ENCODE measurements around the gene USP2. TPM values are rescaled to one million over a fixed set of nuclear protein-coding genes. Genes with fewer than 3 reads are reported as not detected.

The USP2 gene
- total and polyA plus RNA-seq, 2 of the 4 experiments (the other 2 are of a cell fraction), result 0.18 to 0.79 TPM

- Histone ChIP-seq H3K79me1 (ENCODE audit: low read depth in 1 of 2, low read length in 2 of 2) (peaks cover 3 to 13% of the 10 kb centered on the region in 2 experiments; a peak in 2 of 4 replicates), H2BK20ac (ENCODE audit: low read depth, low read length) (no peak overlapping the region), H3K9me3 (ENCODE audit: control insufficient read depth, insufficient read depth, low read length) (no peaks in the 10 kb centered on the region), H3K36me3 (ENCODE audit: control insufficient read depth, insufficient read depth, low read length) (no peaks in the 10 kb centered on the region), H3K4me3 (ENCODE audit: insufficient read depth, low read depth, low read length) (no peak overlapping the region), H3K18ac (ENCODE audit: low read depth, low read length) (no peak overlapping the region), H3K9ac (ENCODE audit: low read depth, low read length) (no peak overlapping the region), H4K5ac (ENCODE audit: low read depth, low read length) (no peak overlapping the region), H2BK120ac (ENCODE audit: low read depth, low read length) (no peak overlapping the region), H3K27me3 (ENCODE audit: control insufficient read depth, insufficient read depth, low read length) (no peaks in the 10 kb centered on the region), H4K91ac (ENCODE audit: insufficient read depth, low read depth, low read length) (no peak overlapping the region), H3K27ac (ENCODE audit: insufficient read depth, low read length) (no peak overlapping the region), H4K20me1 (ENCODE audit: insufficient read depth, low read length) (peaks cover 11% of the 10 kb centered on the region), H2AFZ (replicated peaks; ENCODE audit: low read length, poor library complexity) (no peak overlapping the region), H3K4me1 (ENCODE audit: control insufficient read depth, insufficient read depth, low read length) (no peaks in the 10 kb centered on the region; the same call in 1 of the 2 replicates), H3K4me2 (ENCODE audit: low read depth, low read length) (no peak overlapping the region), H3K9me1 (ENCODE audit: insufficient read depth, low read length) (no peaks in the 10 kb centered on the region; the same call in 1 of the 2 replicates), H2AK9ac (replicated peaks; ENCODE audit: low read depth, low read length, poor library complexity) (no peak overlapping the region), H3K23ac (ENCODE audit: low read depth, low read length) (no peak overlapping the region), H3K4ac (ENCODE audit: low read depth, low read length) (no peak overlapping the region), H4K8ac (ENCODE audit: low read depth in 2 of 2, low read length in 2 of 2) (no peak overlapping the region), H2BK5ac (ENCODE audit: low read depth, low read length, poor library complexity, severe bottlenecking) (no peak overlapping the region), H2AK5ac (ENCODE audit: low read depth, low read length) (0 out of 2 replicates have a peak overlapping the region, but pooled peaks have one; percentile 13), H3K14ac (replicated peaks; ENCODE audit: low read depth, low read length) (no peak overlapping the region), H2BK15ac (ENCODE audit: low read depth, low read length) (no peak overlapping the region), H3K56ac (ENCODE audit: extremely low read depth, insufficient read depth, low read length) (no peak overlapping the region)
- CTCF ChIA-PET, result interaction anchor here (0.7 kb wide), 1 partner anchor 9 kb away, joined by 5 read pairs; no protein-coding TSS in a partner anchor
- 43% methylated on average over 3 of the region's 4 CpGs; no CpG with 5 or more reads in 1 of the 2 experiments for WGBS, 2 experiments (ENCODE audit: extremely low coverage in 2 of 2, insufficient read length in 1 of 2)
- ATAC-seq (ENCODE audit: low read depth), result no peak
- no peak for TF ChIP-seq CTCF (conservative IDR thresholded peaks at IDR 0.05; ENCODE audit: low read depth, low read length)
- no peak for TF ChIP-seq RCOR1 (IDR thresholded peaks at IDR 0.05; ENCODE audit: insufficient replicate concordance, low read length)
- intact Hi-C loops (cut with micrococcal nuclease) (no loop called here), dilution Hi-C loops (cut with HindIII; ENCODE audit: low sequenced_read_pairs, unreplicated experiment) (no loop called here), in situ Hi-C loops (cut with MboI; ENCODE audit: low sequenced_read_pairs) (no loop called here)
- DNase-seq, result no peak
- POLR2A ChIA-PET (ENCODE audit: unreplicated experiment), result no interaction called here
- no TSS peak for BruUV-seq (replicated peaks)
Measured at GRCh38 chr11:119426142-119426541, 44.7 kb upstream of the USP2 start.

Measured in IMR-90 (cell line).